Activated CD8-positive, alpha-beta memory T cell treated with anti-CD3 and anti-CD28 coated beads for 1 hour (primary cell): Measurements from ENCODE around the gene GJB5.

Experiments used
- DNase-seq, 2 donors: peaks; one replicate each; pipeline ENCODE4 v3.0.0-alpha.2; 2020; ENCODE audit warnings: low read depth in 1 of 2; ENCODE audit errors: extremely low read depth in 1 of 2

Gene GJB5

DNA sequence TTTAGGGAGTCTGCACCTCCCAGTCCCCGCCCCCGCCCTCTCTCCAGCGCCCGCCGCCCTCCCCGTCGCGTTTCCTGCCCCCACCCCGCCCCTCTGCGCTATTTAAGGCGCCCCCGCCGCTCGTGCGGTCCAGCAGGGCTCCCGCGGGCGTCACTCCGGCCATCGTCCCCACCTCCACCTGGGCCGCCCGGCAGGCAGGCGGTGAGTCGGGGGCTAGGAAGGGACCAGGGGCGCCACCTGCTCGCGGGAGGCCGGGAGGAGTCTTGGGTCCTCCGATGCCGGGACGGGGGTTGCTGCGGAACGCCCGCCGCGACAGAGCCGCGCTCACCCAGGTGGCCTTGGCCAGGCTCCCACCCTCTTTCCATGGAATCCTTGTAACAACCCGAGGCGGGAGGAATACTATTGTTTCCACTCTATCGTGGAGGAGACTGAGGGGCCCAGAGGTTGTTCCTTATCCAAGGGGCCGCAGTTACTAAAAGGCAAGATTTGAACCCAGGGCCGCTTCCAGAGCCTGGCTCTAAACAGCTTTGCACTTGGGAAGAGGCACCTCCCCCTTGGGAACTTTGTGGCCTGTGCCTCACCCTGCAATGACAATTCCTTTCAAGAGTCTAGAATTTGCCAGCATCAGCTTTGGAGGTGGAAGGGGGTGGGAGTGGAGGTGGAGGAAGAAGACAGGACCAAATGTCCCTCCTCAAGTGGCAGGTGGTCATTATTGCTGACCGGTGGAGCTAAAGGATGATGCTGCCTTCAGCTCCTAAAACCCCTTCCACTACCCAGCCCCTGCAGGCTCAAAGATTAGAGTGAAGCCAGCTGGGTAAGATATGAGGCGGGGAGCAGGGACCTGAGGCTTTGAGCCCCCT is 38.3 kb downstream of the GJB5 start, which contains the start of gene GJA4:
GJA4 (plus strand) TSS at position 132 of the 860 bp plus-strand sequence. CDS start 1,215 bp downstream, outside the sequence.
- DNase-seq: no peak

DNA sequence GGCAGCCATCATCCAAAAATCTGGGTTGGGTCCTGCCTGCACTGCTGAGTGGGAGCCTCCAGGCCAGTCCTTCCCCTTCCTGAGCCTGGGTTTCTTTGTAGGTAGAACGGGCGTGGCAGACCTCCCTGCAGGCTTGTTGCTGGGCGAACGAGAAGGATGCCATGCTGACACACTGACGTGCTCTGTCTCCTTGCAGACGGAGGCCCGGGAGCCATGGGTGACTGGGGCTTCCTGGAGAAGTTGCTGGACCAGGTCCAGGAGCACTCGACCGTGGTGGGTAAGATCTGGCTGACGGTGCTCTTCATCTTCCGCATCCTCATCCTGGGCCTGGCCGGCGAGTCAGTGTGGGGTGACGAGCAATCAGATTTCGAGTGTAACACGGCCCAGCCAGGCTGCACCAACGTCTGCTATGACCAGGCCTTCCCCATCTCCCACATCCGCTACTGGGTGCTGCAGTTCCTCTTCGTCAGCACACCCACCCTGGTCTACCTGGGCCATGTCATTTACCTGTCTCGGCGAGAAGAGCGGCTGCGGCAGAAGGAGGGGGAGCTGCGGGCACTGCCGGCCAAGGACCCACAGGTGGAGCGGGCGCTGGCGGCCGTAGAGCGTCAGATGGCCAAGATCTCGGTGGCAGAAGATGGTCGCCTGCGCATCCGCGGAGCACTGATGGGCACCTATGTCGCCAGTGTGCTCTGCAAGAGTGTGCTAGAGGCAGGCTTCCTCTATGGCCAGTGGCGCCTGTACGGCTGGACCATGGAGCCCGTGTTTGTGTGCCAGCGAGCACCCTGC is 39.3 kb downstream of the GJB5 start:
- no peak for DNase-seq

DNA sequence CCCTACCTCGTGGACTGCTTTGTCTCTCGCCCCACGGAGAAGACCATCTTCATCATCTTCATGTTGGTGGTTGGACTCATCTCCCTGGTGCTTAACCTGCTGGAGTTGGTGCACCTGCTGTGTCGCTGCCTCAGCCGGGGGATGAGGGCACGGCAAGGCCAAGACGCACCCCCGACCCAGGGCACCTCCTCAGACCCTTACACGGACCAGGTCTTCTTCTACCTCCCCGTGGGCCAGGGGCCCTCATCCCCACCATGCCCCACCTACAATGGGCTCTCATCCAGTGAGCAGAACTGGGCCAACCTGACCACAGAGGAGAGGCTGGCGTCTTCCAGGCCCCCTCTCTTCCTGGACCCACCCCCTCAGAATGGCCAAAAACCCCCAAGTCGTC is 39.9 kb downstream of the GJB5 start:
- no peak for DNase-seq

DNA sequence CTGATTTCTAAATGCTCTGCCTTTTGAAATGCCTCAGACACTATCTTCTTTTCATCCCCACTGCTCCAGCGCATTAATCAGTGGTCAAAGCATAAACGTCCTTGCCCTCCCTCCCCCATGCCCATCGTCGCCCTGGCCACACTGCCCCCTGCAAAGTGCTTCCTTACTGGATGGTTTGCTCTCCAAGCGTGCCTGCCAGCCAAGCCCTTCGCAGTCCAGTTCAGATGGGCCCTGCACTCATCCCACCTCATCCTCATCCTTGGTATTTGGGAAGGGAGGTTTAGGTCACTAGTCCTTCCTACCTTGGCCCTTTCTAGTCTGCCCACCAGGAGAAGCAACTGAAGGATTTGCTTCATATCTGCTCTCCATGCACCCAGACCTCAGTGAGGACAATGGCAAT is 41.1 kb downstream of the GJB5 start:
- DNase-seq: no peak

DNA sequence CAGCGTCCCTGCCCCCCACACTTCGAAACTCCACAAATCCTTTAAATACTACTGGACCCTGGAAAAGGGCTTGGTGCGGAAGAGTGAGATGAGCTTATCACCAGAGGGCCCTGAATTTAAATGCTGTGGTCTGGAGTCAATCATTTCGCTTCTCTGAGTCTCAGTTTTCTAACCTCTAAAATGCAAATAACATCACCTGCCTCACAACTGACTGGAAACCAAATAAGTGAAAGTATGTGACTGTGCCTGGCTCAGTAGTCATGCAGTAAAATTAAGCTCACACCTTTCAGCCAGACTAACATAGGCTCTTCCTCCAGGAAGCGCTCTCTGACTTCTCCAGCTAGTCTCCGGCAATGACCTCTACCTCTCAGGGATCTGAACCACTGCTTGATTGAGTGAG is 42.1 kb downstream of the GJB5 start:
- DNase-seq: no peak

DNA sequence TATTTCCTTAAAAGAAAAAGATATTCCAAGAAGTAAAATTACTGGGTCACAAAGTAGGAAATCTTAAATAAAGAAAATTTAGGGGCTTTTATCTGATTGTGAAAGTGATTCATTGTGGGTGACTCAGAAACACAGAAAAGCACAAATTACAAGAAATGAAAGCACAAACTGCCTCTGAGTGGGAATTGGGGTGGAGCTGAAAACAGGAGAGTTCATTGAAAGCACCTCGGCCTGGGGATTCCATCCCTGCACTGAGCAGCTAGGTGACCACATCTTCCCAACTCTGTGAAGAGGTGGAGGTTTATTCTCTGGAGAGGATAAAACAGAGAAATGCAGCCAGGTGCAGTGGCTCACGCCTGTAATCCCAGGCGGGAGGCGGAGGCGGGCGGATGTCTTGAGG is 45.4 kb downstream of the GJB5 start:
- DNase-seq: no peak

DNA sequence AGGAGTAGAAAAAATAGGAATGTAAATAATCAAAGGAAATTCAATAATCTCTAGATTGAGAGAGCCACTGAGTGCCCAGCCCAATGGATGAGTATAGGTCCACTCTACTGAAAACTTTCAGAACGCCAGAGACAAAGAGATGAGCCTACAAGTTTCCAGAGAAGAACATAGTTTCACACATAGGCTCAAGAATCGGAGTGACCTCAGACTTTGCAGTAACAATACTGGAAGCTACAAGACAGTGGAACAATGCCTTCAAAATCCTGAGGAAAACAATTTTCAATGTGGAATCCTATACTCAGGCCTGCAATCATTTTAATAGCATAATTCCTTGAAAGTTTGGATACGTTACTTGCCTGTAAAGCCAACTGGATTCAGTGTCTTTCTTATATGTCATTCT is 48.9 kb downstream of the GJB5 start:
- no peak for DNase-seq

DNA sequence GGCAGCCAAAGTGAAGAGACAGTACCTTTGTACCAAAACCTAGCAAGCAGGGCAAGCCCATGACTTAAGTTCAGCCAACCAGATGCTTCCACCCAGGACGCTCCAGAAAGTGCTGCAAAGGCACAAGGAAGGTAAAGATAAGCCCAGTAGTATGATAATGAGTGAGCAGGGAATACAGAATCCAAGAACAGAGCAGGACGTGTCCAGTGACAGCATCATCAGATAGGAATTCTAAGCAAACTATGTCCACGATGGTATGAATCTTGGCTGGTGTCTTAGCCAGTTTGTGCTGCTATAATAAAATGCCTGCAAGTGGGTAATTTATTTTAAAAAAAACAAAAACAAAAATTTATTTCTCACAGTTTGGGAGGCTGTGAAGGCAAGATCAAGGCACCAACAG is 51.5 kb downstream of the GJB5 start:
- DNase-seq: no peak
